Measurements from ENCODE around the gene SPATA20. TPM values are rescaled to one million over a fixed set of nuclear protein-coding genes. Genes with fewer than 3 reads are reported as not detected.

SPATA20 gene
- total and polyA plus RNA-seq, 2 of the 13 experiments (the other 11 are each of a cell fraction or from before 2014, with no cell fraction given), result 36.1 to 64.8 TPM

DNA sequence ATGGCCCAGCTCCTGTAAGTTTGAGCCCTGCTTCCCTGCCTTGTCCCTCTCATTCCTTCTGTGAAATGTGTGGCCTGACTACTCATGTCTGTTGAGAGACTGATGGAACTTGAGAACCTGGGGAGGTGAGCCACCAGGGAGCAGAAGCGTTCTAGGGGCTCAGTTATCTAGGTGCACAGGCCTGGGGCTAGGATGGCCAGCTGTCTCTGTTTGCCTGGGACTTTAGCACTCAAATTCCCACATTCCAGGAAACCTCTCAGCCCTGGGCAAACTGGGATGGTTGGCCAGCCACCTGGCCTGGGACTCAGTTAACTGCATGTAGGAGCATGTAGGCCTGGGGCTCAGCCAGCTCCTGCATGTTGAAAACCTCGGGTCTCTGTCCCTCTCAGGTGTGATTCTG lies 23.8 kb upstream of the SPATA20 start (continued):
- no peak for TF ChIP-seq BCL6 (CRISPR knock-in tag; IDR thresholded peaks at IDR 0.05)
- no peak for TF ChIP-seq ETV6 (CRISPR knock-in tag; conservative IDR thresholded peaks at IDR 0.05)
- no peak for TF ChIP-seq MXD4 (CRISPR knock-in tag; IDR thresholded peaks at IDR 0.05)
- TF ChIP-seq, protein P1, sequence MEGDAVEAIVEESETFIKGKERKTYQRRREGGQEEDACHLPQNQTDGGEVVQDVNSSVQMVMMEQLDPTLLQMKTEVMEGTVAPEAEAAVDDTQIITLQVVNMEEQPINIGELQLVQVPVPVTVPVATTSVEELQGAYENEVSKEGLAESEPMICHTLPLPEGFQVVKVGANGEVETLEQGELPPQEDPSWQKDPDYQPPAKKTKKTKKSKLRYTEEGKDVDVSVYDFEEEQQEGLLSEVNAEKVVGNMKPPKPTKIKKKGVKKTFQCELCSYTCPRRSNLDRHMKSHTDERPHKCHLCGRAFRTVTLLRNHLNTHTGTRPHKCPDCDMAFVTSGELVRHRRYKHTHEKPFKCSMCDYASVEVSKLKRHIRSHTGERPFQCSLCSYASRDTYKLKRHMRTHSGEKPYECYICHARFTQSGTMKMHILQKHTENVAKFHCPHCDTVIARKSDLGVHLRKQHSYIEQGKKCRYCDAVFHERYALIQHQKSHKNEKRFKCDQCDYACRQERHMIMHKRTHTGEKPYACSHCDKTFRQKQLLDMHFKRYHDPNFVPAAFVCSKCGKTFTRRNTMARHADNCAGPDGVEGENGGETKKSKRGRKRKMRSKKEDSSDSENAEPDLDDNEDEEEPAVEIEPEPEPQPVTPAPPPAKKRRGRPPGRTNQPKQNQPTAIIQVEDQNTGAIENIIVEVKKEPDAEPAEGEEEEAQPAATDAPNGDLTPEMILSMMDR (CRISPR knock-in tag; IDR thresholded peaks at IDR 0.05), result peak; percentile 24; the same call in 1 of the 2 replicates
- no peak for TF ChIP-seq EP300 (IDR thresholded peaks at IDR 0.05; ENCODE audit: low read depth in 2 of 2, low read length in 2 of 2)
- no peak for TF ChIP-seq EP300 (CRISPR knock-in tag; IDR thresholded peaks at IDR 0.05; ENCODE audit: borderline replicate concordance)
- no peak for TF ChIP-seq TARDBP (CRISPR knock-in tag; IDR thresholded peaks at IDR 0.05)
- TF ChIP-seq MXD3 (CRISPR knock-in tag; IDR thresholded peaks at IDR 0.05), result no peak
- TF ChIP-seq KDM5A (IDR thresholded peaks at IDR 0.05; ENCODE audit: borderline replicate concordance, low read length), result no peak
- TF ChIP-seq SKI (IDR thresholded peaks at IDR 0.05; ENCODE audit: partially characterized antibody), result no peak
- no peak for TF ChIP-seq MAFF (IDR thresholded peaks at IDR 0.05; ENCODE audit: low read depth, low read length)
- no peak for TF ChIP-seq ARNTL (CRISPR knock-in tag; IDR thresholded peaks at IDR 0.05)
- TF ChIP-seq CEBPG (CRISPR knock-in tag; IDR thresholded peaks at IDR 0.05), result no peak
- no peak for TF ChIP-seq NFATC3 (CRISPR knock-in tag; IDR thresholded peaks at IDR 0.05)
- TF ChIP-seq ZNF878 (CRISPR knock-in tag; IDR thresholded peaks at IDR 0.05), result no peak
- TF ChIP-seq ZNF629 (CRISPR knock-in tag; conservative IDR thresholded peaks at IDR 0.05), result no peak

Data from HepG2 (cell line).